Cerebellar cortex (tissue), 1 donor: ENCODE data around the gene LCE5A.
A peak's percentile ranks its signal among the peaks of the same experiment; 100 is the strongest.
"Not testable (repeated sequence)": the region's sequence is repeated elsewhere in the genome, so short reads cannot be mapped to it uniquely, and the experiment has no call there.

Source experiments
- DNase-seq: peaks from one replicate; pipeline ENCODE4 v3.0.0-alpha.2; 2015; ENCODE audit warnings: low spot score

Gene LCE5A

GRCh38 chr1:152510503-152510902 lies at the start of gene LCE5A:
TSS of gene LCE5A (plus strand) at chr1:152510803. CDS start at chr1:152511535, 732 bp downstream.
- DNase-seq, result no peak

DNA sequence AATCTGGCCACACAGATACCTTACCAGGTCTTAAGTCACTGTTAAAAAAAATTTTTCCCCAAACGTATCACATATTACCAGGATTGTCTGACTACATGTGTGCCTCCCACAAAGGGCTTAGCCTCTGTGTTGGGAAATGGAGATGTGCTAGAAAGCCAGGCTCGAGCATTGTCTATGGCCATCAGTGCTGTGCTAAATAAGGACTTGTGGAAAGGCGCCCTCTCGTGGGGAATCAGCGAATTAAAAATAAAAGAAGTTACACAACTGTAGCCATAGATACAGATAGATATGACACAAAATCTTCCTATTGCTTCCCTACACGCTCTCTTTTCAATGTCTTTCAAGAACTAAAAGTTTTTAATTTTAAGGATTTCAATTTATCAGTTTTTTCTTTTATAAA lies 49.1 kb upstream of the LCE5A start:
- peak; percentile 34 for DNase-seq

GRCh38 chr1:152462636-152463035 lies 48.0 kb upstream of the LCE5A start:
- no peak for DNase-seq

DNA sequence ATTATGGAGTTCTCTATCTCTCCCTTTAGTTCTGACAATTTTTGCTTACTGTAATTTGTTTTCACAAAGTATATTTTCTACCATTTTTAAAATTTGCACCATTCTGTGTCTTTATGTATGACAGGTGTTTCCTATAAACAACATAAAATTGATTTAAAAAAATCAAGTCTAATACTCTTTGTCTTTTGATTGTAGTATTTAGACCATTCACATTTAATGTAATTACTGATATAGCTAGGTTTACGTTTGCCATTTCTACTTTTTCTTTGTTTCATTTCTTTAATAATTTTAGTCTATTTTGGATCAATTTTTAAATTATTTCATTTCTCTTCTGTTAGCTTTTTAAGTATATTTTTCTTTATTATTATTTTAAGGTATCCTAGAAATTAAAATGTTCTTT lies 44.4 kb upstream of the LCE5A start:
- DNase-seq, result no peak

- DNase-seq, result no peak
Observed at GRCh38 chr1:152473887-152474537, 36.6 kb upstream of the LCE5A start.

DNA sequence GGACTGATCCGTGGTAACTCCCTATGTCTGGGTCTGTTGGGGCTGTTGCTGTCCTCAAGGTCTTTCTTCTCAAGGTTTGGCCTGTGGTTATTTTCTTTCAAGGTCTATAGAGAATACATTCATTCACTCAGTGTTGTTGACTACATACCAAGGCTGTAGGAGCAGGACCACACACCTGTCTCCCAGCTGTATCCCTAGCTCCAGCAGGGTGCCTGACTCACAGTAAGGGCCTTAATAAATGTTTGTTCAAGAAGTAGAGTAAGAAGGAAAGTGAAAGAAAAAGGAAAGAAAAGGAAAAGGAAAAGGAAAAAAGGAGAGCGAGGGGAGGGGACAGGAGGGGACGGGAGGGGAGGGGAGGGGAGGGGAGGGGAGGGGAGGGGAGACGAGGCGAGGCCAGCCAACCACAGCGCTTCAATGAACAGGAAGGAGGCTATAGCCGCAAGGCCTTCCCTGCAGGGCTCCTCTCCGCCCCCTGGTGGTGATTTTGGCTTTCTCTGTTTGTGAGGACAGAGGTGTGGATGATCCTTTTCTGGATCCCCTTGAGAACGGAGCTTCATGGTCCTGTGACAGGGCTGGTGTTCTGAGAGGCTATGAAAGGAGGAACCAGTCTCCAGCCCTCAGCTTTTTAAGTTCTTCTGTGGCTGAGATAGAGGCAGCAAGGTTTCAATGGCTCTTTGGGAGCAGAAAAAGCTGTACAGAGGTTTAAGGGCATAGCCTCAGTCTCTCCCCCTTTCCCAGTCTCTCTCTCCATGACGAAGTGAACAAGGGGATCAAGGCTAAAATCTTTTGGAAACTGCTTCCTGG lies 30.6 kb upstream of the LCE5A start:
- DNase-seq, result peak; percentile 36

DNA sequence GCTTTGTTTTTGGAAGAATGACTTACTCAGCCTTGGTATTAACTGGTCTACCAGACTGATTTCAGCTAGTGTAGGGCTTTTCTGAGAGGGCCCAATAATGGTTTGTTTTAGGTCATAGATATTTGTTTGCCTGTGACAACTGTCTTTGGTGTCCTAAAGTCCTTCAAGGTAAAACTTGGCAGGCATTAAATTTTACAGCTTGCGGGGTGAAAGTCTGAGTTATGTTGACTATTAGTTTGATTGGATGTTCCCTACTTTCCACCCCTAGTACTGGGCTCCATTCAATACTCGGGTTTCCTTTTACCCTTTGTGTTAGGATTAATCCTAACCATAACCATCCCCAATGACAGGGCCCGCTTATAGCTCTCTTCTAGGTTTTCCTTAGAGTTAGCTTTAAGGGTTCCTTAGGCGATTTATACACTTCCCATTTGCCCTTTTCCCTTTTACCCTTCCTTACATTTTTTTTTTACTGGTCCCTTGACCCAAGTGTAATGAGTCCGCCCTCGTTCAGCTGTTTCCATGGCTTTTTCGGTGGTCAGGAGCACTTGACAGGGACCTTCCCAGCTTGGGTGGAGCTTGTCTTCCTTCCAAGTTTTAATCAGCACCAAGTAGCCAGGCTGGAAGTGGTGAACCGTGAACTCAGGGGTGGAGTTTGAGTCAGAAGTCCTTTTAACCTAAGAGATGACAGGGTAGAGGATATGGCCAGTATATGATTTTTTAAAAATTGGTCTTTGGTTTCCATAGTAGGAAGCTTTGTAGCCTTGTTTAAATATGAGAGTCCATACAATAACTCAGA lies 28.5 kb upstream of the LCE5A start:
- no peak for DNase-seq

GRCh38 chr1:152486400-152487006 lies 24.1 kb upstream of the LCE5A start:
- no peak for DNase-seq

GRCh38 chr1:152487871-152488270 lies 22.7 kb upstream of the LCE5A start:
- DNase-seq, result no peak

- not testable (repeated sequence) for DNase-seq
Observed at GRCh38 chr1:152491537-152491936, 19.1 kb upstream of the LCE5A start.

DNA sequence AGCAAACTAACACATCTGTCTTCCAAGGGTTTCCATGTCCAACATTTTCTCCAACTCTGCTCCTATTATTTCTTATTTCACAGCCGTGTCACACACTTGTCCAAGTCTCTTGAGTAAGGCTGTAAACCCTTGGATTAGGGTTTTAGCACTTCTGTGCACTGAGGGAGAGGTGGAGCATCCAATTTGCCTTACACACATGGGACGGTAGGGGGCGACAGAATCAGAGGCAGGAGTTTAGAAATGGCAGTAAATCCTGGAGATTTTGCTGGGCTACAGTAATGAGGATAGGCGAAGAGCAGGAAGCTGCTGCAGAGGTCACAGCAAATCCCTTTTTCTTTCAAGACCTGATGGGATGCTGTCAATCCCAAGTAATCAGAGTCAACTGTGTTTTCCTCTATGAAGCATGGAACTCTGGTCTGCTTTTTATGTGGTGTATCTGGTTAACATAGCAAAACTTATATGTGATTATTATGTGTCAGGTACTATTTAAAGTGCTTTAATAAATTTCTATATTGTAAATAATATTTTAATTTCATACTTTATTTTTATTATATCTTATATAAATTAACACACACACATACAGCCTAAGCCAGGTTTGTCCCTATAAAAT lies 15.4 kb upstream of the LCE5A start:
- peak; percentile 16 for DNase-seq

DNA sequence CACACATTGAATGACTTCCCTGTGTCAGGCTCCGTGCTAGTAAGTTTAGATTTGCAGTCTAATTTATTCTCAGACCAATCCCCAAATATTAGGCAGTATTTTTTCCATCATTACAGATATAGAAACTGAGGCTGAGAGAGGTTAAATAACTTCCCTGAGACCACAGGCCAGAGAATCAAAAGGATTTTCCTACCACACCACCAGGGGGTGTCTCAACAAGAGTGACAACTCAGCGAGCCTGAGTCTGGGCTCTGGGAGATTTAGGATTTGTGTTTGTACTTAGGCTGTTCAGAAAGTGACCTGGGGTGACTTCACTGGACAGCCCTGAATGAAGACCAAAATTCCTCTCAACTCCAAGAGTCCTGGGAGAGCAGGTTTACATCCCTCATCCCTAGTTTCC lies 13.3 kb upstream of the LCE5A start:
- peak; percentile 8 for DNase-seq

GRCh38 chr1:152501704-152502103 lies 8.9 kb upstream of the LCE5A start:
- DNase-seq, result no peak

DNA sequence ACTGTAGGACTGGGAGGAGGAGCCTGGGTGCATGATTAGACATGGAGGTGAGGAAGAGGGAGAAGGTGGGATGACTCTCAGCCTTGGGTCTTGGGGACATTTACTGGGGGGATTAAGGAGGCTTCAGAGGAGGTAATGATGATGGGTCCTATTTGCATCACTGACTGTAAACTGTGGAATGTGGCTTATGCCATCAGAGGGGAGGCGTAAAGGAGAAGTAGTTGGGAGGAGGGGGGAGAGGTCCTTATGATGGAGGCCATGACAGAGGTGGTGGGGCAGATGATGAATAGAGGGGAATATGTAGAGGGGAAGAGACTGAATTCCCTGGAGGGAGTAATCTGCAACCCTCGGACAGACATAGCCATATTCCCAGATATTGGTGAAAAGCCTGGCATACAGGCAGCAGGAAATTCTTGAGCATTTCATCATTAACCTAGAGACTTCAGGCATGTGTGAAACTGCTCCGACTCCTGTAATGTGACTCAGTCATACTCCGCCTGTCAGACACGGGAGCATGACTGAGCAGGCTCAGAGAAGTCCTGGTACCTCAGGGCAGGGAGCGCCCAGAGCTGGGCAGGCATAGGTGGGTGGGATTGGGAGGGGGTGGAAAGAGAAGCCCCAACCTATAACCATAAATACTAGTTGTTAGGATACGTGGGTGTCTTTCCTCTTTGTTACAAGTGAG lies 8.0 kb upstream of the LCE5A start:
- no peak for DNase-seq

DNA sequence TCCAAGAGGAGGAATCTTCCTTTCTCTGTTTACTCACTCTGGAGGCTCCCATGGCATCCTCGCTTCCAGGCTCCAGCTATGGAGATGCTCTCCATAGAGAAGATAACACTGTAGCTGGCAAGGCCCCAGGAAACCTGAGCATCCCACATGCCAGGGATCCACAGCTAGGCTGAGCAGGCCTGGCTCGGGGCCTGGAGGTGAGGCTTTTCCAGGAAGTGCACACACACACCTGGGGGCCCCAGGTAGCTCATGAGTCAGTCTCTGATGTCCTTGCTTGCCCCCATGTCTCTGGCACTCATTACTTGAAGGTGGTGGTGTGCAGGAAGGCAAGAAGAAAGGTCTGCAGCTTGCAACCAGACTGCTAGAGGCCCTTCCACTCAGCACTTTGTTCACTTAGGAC lies 5.5 kb upstream of the LCE5A start:
- peak; percentile 8 for DNase-seq

- no peak for DNase-seq
Observed at GRCh38 chr1:152506899-152507498, 3.6 kb upstream of the LCE5A start.

- DNase-seq, result no peak
Observed at GRCh38 chr1:152511596-152511995, 993 bp downstream of the LCE5A start.

- no peak for DNase-seq
Observed at GRCh38 chr1:152513081-152513480, 2.5 kb downstream of the LCE5A start.

GRCh38 chr1:152514715-152515433 lies 4.3 kb downstream of the LCE5A start:
- DNase-seq, result no peak

DNA sequence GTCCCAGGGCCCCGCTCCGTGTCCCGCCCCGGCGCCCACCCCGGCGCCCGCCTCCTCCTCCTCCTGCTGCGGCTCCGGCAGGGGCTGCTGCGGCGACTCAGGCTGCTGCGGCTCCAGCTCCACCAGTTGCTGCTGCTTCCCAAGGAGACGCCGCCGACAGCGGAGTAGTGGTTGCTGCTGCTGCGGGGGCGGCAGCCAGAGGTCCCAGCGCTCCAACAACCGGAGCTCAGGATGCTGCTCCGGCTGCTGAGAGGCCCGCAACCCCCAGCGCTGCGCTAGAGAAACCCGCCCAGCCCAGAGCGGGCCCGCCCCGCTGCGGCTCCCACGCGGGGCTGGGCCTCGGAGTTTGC lies 4.8 kb downstream of the LCE5A start:
- no peak for DNase-seq
